OCI-M2 (cell line): Measurements from ENCODE around the gene TMSB15C.

ENCODE experiments used
- DNase-seq: peaks from one replicate; lab custom pipeline; 2025; ENCODE audit not compliant: unreplicated experiment; lab: John Stamatoyannopoulos, UW

TMSB15C gene

GRCh38 chrX:104047171-104047570 is 28.9 kb downstream of the TMSB15C start:
- DNase-seq = no peak

GRCh38 chrX:104045642-104046041 is 30.4 kb downstream of the TMSB15C start:
- DNase-seq = no peak

GRCh38 chrX:104041003-104041402 is 35.0 kb downstream of the TMSB15C start:
- DNase-seq = no peak

GRCh38 chrX:104039689-104040505 is 36.1 kb downstream of the TMSB15C start, which contains the start of gene H2BW2:
Gene H2BW2 (plus strand): TSS chrX:104039956. CDS start chrX:104039995, 39 bp downstream.
- DNase-seq = no peak
